Skin of body (tissue), 1 donor: ENCODE results near the gene IQSEC3. TPM values are rescaled to one million over a fixed set of nuclear protein-coding genes. Genes with fewer than 3 reads are reported as not detected.

Experiments
- total RNA-seq: library from RNA; depleted of rRNA; stranded (reverse); fragments of >200 nt; gene quantifications from one replicate; pipeline ENCODE4 v1.2.3, GENCODE V29; 2014

The IQSEC3 gene
- total RNA-seq, 1 donor from 2014 or later, result 2.5 TPM

Other genes starting within 250 kb of the IQSEC3 start
- 0.10 TPM for gene SLC6A12, start 147.4 kb downstream of the IQSEC3 start, total RNA-seq
- gene SLC6A13, start 196.1 kb downstream of the IQSEC3 start, total RNA-seq, result 0.39 TPM